OCI-M1 (cell line): ENCODE measurements around the gene RIMS4.

Source experiments
- DNase-seq: peaks from one replicate; lab custom pipeline; 2025; lab: John Stamatoyannopoulos, UW

The RIMS4 gene

GRCh38 chr20:44762466-44763140, 47.7 kb downstream of the RIMS4 start:
- no peak for DNase-seq

DNA sequence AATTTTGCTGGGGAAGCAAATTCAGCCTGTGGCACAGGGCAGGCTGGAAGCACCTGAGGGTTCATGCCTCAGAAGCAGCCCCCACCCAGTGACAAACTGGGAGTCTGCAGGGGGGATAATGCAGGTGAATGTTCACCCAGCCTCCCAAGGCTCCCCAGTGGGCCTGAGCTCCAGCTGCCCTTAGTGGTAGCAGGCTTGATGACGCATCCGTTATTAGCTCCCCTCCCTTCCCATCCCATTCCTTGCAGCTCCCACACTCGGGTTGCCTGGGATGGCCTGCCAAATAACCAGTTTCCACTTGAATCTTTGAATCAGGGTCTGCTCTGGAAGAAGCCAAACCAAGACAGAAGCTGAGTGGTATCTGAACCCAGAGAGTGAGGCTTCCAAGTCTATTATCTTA, 48.9 kb downstream of the RIMS4 start:
- DNase-seq, result no peak

DNA sequence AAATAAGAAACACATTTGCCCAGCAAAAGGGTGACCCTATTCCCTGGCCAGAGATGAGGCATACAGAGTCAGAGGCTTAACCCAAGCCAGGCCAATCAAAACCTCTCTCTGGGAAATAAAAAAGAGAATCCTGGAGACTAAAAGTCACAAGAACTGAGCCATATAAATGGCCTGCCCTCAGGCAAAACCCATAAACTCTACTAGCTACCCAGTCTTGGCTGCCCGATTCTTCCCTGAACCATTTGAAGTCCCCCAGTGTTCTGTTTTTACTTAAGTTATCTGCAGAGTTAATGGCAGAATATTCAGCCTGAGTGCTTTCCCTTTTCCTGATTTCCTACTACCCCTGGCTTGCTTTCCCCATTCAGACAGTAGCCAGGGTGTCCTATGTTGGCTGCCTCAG, 50.8 kb downstream of the RIMS4 start:
- DNase-seq, result no peak

DNA sequence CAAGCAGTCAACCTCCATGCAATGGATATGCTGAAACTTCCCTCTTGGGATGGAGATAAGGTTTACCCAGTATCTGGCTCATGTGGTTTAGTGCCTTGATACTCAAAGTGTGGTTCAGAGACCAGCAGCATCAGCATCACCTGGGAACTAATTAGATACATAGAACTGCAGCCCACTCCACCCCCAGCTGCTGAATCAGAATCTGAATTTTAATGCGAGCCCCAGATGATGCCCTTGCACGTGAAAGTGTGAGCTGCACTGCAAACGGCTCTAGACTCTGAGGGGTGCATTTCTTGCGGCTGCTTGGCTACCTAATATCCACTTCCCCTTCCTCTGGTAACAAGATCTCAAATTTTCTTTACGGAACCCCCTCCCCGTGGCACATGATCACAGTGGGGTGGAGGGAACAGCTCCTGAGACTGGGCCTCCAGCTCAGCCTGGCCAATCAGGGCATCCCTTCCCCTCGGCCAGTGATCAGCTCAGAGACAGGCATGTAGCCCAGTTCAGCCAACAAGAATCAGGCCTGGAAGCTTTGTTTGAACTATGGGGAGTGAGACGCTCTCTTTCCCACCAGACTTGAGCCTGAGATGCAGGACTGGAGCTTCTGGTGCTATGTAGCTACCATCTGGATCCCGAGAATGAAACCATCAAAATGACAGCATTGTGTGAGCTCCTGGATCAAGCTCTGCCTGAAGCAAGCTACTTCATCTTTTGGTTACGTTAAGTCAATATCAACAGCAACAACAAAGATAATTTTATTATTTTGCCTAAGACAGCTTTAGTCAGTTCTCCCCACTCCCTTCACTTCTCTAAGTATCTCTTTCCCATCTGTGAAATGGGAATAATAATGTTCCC, 51.9 kb downstream of the RIMS4 start:
- no peak for DNase-seq

- no peak for DNase-seq
Measured at GRCh38 chr20:44756956-44757355, 53.4 kb downstream of the RIMS4 start.

DNA sequence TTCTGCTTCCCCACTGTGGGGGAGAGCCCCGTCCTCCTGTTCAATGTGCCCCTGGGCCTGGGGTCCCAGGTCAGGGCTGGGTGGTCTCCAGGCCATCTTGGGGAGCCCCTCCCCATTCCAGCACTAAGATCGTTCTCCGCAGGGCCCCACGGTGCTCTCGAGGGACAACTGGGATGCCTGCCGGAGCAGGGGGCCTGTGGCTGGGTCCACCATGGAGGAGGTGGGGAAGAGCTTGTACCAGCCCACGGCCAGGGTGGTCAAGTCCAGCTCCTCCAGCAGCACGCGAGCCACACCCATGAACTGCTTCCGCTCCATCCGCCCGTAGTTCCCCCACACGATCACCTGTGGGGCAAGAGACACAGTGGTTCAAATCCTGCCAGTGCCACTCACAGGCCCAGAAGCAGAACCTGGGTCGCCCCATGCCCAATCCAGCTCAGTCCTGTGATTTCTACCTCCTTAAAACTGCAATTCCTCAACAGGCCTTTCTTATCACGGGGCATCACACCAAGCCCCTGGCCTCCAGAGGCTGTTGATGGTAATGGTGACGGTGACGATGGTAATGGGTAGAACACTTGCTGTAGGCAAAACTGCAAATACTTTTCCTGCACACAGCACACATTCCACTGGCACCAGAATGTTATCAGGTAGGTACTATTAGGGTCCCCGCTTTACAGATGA, 54.2 kb downstream of the RIMS4 start:
- DNase-seq, result no peak

DNA sequence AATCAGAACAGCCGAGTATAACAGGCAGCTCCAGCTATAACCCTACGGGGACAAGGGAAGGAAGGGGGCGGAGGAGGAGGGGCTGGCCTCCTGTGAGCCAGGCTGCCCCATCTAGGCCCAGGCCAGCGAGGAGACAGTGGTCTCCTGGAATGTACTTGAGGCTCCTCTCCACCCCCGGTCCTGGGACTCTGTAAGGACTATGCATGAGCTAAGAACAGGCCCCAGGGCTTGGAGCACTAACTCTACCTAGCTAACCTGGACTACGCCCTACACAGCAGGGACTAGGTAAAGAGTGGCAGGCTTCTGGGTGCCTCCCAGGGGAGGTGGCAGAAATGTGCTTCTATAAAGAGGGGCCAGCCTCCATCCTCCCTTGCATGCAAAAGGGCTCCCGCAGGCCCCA, 55.8 kb downstream of the RIMS4 start:
- DNase-seq, result no peak

DNA sequence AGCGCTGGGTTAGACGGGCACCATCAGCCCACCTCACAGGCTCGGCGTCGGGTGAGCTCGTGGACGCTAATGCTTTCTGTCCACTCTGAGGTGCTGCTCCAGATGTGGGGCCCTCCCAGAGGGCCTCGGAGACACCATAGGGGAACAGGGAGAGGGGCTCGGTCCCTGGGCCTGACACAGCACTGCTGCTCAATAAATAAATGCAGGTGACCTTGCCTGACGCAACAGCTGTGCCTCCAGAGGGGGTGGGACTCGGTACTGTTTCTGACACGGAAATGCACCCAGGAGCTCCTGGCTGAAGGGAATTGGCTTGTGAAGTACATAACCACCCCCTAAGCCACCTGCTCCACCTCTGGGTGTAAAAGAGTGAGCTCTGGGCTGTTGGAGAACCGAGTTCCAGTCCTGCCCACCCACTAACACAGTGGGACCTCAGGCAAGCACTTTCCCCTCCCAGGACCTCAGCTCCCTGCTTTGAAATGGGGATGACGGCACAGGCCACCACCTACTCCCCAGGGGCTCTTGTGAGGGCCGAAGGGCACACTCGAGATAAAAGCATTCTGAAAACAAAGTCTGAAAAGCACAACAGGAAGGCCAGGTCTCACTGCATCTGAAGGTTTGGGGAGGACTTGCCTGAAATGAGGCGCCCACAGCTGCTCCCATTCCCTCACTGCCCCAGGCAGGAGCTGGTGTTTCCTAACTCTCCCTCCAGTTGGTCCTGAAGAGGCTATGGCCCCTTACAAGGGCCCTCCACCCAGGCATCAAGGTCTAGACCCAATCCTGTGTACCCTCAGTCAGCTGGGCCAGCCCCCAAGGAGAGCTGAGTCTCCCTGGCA, 58.0 kb downstream of the RIMS4 start:
- DNase-seq, result no peak

DNA sequence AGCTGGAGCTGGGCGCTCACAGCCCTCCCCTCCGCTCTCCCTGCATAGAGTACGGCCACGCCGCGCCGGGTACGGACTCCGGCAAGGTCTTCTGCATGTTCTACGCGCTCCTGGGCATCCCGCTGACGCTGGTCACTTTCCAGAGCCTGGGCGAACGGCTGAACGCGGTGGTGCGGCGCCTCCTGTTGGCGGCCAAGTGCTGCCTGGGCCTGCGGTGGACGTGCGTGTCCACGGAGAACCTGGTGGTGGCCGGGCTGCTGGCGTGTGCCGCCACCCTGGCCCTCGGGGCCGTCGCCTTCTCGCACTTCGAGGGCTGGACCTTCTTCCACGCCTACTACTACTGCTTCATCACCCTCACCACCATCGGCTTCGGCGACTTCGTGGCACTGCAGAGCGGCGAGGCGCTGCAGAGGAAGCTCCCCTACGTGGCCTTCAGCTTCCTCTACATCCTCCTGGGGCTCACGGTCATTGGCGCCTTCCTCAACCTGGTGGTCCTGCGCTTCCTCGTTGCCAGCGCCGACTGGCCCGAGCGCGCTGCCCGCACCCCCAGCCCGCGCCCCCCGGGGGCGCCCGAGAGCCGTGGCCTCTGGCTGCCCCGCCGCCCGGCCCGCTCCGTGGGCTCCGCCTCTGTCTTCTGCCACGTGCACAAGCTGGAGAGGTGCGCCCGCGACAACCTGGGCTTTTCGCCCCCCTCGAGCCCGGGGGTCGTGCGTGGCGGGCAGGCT, 60.1 kb downstream of the RIMS4 start:
- DNase-seq, result no peak

- DNase-seq, result peak; percentile 21
Measured at GRCh38 chr20:44748005-44748370, 62.4 kb downstream of the RIMS4 start.

- peak; percentile 85 for DNase-seq
Measured at GRCh38 chr20:44747166-44748004, 63.0 kb downstream of the RIMS4 start.

DNA sequence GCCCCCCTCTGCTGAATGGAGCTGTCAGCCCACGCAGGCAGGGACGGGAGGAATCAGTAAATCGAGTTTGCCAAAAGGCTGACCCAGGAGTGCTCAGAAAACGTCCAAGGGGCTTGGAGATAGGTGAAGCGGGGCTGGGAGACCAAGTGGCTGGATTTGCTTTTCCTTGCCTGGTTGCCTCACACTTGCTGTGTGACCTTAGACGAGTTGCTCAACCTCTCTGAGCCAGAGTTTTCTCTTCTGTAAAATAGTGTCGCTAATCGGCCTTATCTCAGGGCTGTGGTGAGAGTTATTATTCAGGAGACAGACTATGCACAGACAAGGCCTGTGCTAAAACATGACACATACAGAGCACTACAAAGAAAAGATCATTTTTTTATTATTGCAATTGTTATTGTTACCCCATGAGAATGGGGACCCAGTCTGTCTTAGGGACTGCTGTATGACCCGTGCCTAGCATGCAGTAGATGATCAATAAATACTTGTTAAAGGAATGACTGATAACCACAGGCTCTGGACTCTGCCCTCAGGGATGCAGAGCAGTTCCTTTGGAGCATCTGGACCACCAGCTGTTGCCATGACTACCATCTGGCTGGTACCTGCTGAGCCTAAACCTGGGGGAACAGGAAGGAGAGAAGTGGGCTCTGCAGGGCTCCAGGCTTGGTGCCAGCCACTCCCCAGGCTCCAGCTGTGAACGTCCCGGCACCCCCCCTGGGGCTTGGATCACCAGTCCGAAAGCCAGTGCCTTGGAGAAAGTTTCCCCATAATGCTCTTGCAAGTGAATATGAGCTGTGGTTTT, 63.8 kb downstream of the RIMS4 start:
- no peak for DNase-seq

GRCh38 chr20:44745598-44746366, 64.6 kb downstream of the RIMS4 start, which contains the start of gene KCNK15:
TSS of gene KCNK15 (plus strand) at chr20:44745865. CDS start at chr20:44745911, 46 bp downstream.
- DNase-seq, result no peak

- no peak for DNase-seq
Measured at GRCh38 chr20:44745122-44745597, 65.2 kb downstream of the RIMS4 start.

- DNase-seq, result no peak
Measured at GRCh38 chr20:44743916-44744655, 66.3 kb downstream of the RIMS4 start.

DNA sequence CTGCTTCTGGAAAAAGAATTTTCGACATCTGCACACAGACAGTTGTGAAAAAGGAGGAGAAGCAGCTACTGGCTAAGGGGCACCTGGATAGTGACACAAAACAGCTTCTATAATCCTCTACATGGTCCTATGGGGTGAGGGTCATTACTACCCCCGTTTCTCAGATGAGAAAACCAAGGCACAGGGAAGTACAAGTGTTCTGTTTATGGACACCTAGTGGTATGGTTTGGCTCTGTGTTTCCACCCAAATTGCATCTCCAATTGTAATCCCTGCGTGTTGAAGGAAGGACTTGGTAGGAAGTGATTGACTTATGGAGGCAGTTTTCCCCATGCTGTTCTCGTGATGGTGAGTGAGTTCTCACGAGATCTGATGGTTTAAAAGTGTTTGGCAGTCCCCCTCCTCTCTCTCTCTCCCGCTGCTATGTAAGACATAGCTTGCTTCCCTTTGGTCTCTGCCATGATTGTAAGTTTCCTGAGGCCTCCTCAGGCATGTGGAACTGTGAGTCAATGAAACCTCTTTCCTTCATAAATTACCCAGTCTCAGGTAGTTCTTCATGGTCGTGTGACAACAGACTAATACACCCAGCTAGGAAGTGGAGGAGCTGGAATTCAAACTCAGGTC, 67.2 kb downstream of the RIMS4 start:
- DNase-seq, result peak; percentile 32

DNA sequence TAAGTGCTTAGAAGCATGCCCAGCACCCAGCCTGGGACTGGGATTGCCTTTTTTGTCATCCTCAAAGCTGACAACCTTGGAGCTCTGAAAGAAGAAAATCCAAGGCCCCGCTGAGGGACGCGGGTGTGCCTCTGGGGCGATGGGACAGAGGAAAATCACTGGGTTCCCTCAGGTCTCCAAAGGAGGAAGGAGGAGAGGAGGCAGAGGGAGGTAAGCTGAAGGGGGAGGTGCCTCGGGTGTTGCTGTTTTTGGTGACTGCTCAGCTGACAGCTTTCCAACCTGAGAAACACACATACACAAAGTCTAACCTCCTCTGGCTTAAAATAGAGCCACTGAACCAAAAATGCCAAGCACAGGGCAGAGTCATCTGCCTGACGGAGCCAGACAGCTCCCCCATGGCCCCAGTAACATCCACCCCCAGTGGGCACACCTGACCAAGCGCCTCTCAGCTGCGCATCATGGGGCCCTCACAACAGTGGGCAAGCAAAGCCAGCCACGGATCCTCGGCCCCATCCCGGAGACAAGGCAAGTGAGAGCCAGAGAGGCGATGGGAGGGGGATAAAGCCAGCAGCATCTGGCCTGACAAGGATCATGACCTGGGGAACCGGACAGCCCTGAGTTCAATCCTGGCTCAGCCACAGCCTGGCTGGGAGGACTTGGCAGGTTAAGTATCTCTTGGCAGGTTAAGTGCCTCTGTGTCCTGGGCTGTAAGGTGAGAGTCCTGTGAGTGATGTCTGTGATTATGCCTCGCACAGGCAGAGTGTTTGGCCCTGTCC, 67.9 kb downstream of the RIMS4 start:
- DNase-seq, result no peak
